B cell (primary cell): ENCODE results near the gene PTPRT. TPM values are rescaled to one million over a fixed set of nuclear protein-coding genes. Genes with fewer than 3 reads are reported as not detected.

Experiments
- ATAC-seq: fragments of 200-7000 bp; cut with Tn5 transposase; one replicate; pipeline ENCODE4 v1.10.0; 2021; ENCODE audit warnings: low read depth, mild to moderate bottlenecking, moderate number of reproducible peaks, moderate library complexity
- CTCF ChIA-PET: fragments of 350-600 bp; sonication (Branson Sonifier 250); formaldehyde crosslinking; loops from one replicate; lab custom pipeline; 2021; ENCODE audit warnings: antibody characterized with exemption, inconsistent platforms; lab: Charles Lee
- POLR2A ChIA-PET: fragments of 350-600 bp; sonication (Branson Sonifier 250); formaldehyde crosslinking; loops from one replicate; lab custom pipeline; 2021; ENCODE audit warnings: antibody characterized with exemption; lab: Charles Lee
- DNase-seq: peaks from one replicate; pipeline ENCODE4 v3.0.0; 2013
- H2AFZ ChIP-seq: 2 replicates; pipeline ENCODE4 v1.6.1; 2012; ENCODE audit warnings: mild to moderate bottlenecking, low read depth, low read length; ENCODE audit not compliant: insufficient read depth, poor library complexity, severe bottlenecking
- H3K27ac ChIP-seq, 2 donors: 1 replicate in 1 of 2; 2 replicates in 1 of 2; pipeline ENCODE4 v1.5.1; 2012 to 2013; ENCODE audit warnings: low read length in 2 of 2, mild to moderate bottlenecking in 2 of 2, moderate library complexity in 1 of 2
- H3K27me3 ChIP-seq, 4 experiments: fragments of 200-600 bp in 1 of 4; sonication (generic) in 1 of 4; replicated peaks in 1 of 4; 1 replicate in 2 of 4; 2 replicates in 2 of 4; pipeline versions ENCODE4 v1.6.1 to v1.7.0; 2013 to 2016; ENCODE audit warnings: low read length in 3 of 4, mild to moderate bottlenecking in 2 of 4, mixed read lengths in 1 of 4, moderate library complexity in 1 of 4; ENCODE audit not compliant: insufficient read depth in 4 of 4, control insufficient read depth in 3 of 4; ENCODE audit errors: control extremely low read depth in 1 of 4
- H3K36me3 ChIP-seq, 2 experiments: replicated peaks in 1 of 2; 1 replicate in 1 of 2; 2 replicates in 1 of 2; pipeline versions ENCODE4 v1.6.1 to v1.7.1; 2013; ENCODE audit warnings: low read length in 1 of 2; ENCODE audit not compliant: insufficient read depth in 2 of 2, control insufficient read depth in 1 of 2; ENCODE audit errors: control extremely low read depth in 1 of 2, extremely low read depth in 1 of 2
- H3K4me1 ChIP-seq, 2 donors: fragments of 200-600 bp in 1 of 2; sonication (generic) in 1 of 2; 1 replicate in 1 of 2; 2 replicates in 1 of 2; pipeline versions ENCODE4 v1.5.1 to v1.6.1; 2013 to 2017; ENCODE audit warnings: low read length in 2 of 2; ENCODE audit not compliant: control insufficient read depth in 2 of 2, insufficient read depth in 2 of 2
- H3K4me2 ChIP-seq: replicated peaks from 2 replicates; pipeline ENCODE3; 2012; ENCODE audit warnings: mild to moderate bottlenecking, low read depth, low read length; ENCODE audit not compliant: poor library complexity, severe bottlenecking
- H3K4me3 ChIP-seq, 5 experiments: fragments of 200-600 bp in 1 of 5; sonication (generic) in 1 of 5; 1 replicate in 3 of 5; 2 replicates in 2 of 5; pipeline versions ENCODE4 v1.5.1 to v1.7.0; 2011 to 2016; ENCODE audit warnings: low read length in 4 of 5, mild to moderate bottlenecking in 4 of 5, low read depth in 2 of 5, control low read depth in 1 of 5, moderate library complexity in 1 of 5; ENCODE audit not compliant: insufficient read depth in 1 of 5; ENCODE audit errors: control extremely low read depth in 1 of 5, extremely low read depth in 1 of 5
- H3K79me2 ChIP-seq: fragments of 200-600 bp; sonication (generic); one replicate; pipeline ENCODE4 v1.6.0; 2016; ENCODE audit warnings: low read length; ENCODE audit not compliant: control insufficient read depth, insufficient read depth
- H3K9ac ChIP-seq: fragments of 200-600 bp; sonication (generic); 2 replicates; pipeline ENCODE4 v1.6.1; 2017; ENCODE audit warnings: mild to moderate bottlenecking, low read length, moderate library complexity
- H3K9me3 ChIP-seq, 3 donors: one replicate each; pipeline versions ENCODE4 v1.6.1 to v1.7.1; 2013; ENCODE audit warnings: low read length in 2 of 3; ENCODE audit not compliant: control insufficient read depth in 2 of 3, insufficient read depth in 1 of 3; ENCODE audit errors: control extremely low read depth in 1 of 3
- H4K20me1 ChIP-seq: 2 replicates; pipeline ENCODE4 v1.6.0; 2012; ENCODE audit warnings: mild to moderate bottlenecking, low read length; ENCODE audit not compliant: insufficient read depth, control insufficient read depth, poor library complexity, severe bottlenecking
- H3K27ac Mint-ChIP-seq: one replicate; pipeline ENCODE4 v1.8.0; 2021; ENCODE audit warnings: mixed read lengths
- H3K27me3 Mint-ChIP-seq: one replicate; pipeline ENCODE4 v1.8.0; 2021; ENCODE audit warnings: mixed read lengths
- H3K4me1 Mint-ChIP-seq: one replicate; pipeline ENCODE4 v1.8.0; 2021; ENCODE audit warnings: mixed read lengths
- H3K4me3 Mint-ChIP-seq: one replicate; pipeline ENCODE4 v1.8.0; 2021; ENCODE audit warnings: mixed read lengths
- H3K9me3 Mint-ChIP-seq: one replicate; pipeline ENCODE4 v1.8.0; 2022; ENCODE audit warnings: mixed read lengths; ENCODE audit not compliant: insufficient read depth
- EZH2 ChIP-seq: IDR thresholded peaks from 2 replicates; pipeline ENCODE4 v1.6.1; 2012; ENCODE audit warnings: borderline replicate concordance, low read depth, mild to moderate bottlenecking, moderate library complexity, low read length; ENCODE audit not compliant: insufficient read depth, poor library complexity, severe bottlenecking
- WGBS: methylation state at CpG from one replicate; pipeline ENCODE4 v1.1.5; 2013; ENCODE audit warnings: missing lambda C conversion rate; ENCODE audit not compliant: insufficient coverage; 5-methylcytosine and 5-hydroxymethylcytosine counted together
- intact Hi-C: fragments of 100-400 bp; cut with micrococcal nuclease; formaldehyde crosslinking; loops from one replicate; pipeline ENCODE4 v1.10.0; 2022
- polyA plus RNA-seq: library from polyadenylated mRNA; depleted of rRNA; stranded (reverse); fragments of >200 nt; gene quantifications from 2 replicates; pipeline ENCODE4 v1.2.3, GENCODE V29; 2012
- total RNA-seq, 2 donors: library from RNA; stranded (reverse); fragments of 120-200 nt in 1 of 2; gene quantifications; 1 replicate in 1 of 2; 2 replicates in 1 of 2; pipeline versions ENCODE4 v1.2.3 to v1.2.4, GENCODE V29; 2013 to 2022
- TF ChIP-seq, protein P1 (sequence below): fragments of 200-600 bp; IDR thresholded peaks from one replicate; pipeline ENCODE4 v1.8.0; 2022; ENCODE audit warnings: antibody characterized with exemption, mild to moderate bottlenecking

The PTPRT gene
- total and polyA plus RNA-seq, 2 donors (not counting 1 experiment from before 2014, with no cell fraction given): not detected

DNA sequence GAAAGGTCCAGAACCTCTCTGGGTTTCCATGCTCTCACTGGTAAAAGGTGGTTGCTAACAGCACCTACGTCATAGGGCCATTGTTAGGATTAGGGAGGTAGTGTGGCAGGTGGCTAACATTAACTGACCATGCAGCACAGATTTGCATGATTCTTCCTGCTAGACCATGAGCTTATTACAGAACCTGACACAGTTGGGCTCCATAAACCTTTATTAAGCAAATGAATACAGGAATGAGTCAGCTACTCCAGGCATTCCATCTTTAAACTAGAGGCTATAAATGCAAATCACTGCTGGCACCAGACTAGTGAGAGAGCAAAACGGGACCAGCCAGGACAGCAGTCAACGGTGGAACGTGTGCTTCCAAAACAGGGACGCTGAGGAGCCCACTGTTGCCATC lies 440.1 kb downstream of the PTPRT start:
- Histone ChIP-seq H3K27ac (no peak overlapping the region), H3K9ac (no peak overlapping the region), H3K36me3 (no peaks in the 10 kb centered on the region), H3K9me3 (peaks cover 0 to 8% (median 0%) of the 10 kb centered on the region in 3 donors), H3K27me3 (no peaks in the 10 kb centered on the region), H3K4me3 (no peak overlapping the region), H4K20me1 (no peaks in the 10 kb centered on the region), H2AFZ (no peak overlapping the region), H3K4me2 (no peak overlapping the region), H3K4me1 (no peaks in the 10 kb centered on the region), H3K79me2 (no peaks in the 10 kb centered on the region)
- 88% methylated on average over 5 of the region's 5 CpGs for WGBS
- TF ChIP-seq, protein P1, sequence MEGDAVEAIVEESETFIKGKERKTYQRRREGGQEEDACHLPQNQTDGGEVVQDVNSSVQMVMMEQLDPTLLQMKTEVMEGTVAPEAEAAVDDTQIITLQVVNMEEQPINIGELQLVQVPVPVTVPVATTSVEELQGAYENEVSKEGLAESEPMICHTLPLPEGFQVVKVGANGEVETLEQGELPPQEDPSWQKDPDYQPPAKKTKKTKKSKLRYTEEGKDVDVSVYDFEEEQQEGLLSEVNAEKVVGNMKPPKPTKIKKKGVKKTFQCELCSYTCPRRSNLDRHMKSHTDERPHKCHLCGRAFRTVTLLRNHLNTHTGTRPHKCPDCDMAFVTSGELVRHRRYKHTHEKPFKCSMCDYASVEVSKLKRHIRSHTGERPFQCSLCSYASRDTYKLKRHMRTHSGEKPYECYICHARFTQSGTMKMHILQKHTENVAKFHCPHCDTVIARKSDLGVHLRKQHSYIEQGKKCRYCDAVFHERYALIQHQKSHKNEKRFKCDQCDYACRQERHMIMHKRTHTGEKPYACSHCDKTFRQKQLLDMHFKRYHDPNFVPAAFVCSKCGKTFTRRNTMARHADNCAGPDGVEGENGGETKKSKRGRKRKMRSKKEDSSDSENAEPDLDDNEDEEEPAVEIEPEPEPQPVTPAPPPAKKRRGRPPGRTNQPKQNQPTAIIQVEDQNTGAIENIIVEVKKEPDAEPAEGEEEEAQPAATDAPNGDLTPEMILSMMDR: no peak
- no peak for TF ChIP-seq EZH2
- DNase-seq (no peak), ATAC-seq (no peak)
- Mint-ChIP-seq H3K27me3 (no peaks in the 10 kb centered on the region), H3K4me3 (no peak overlapping the region), H3K27ac (no peak overlapping the region), H3K4me1 (no peaks in the 10 kb centered on the region), H3K9me3 (no peaks in the 10 kb centered on the region)
- ChIA-PET POLR2A (no interaction called here), CTCF (no interaction called here)
- intact Hi-C loops: no loop called here

DNA sequence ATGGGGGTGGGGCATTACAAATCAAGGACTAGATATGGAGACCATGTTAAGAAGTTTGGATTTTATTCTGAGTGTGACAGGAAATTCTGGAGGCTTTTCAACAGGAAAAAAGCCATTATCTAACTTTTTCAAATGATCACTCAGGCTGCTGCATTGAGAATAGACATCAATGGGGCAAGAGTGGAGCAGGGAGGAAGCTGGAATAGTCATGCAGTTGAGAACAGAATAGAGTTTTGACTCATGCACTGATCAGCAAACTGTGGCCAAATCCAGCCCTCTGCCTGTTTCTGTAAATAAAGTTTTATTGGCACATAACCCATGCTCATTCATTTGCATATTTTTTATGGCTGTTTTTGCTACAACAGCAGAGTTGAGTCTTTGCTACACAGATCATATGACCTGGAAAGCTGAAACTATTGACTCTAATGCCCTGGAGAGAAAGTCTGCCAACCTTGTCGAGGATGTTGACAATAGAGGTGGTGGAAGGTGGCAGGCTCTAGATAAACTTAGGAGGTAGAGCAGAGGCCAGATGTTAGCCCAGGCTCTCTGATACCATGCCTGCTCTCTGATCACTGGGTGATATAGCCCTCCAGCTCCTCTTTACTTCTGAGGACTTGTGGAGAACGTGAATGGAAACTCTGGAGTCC lies 441.8 kb downstream of the PTPRT start:
- Mint-ChIP-seq H3K9me3 (no peaks in the 10 kb centered on the region), H3K4me3 (no peak overlapping the region), H3K27ac (no peak overlapping the region), H3K4me1 (no peaks in the 10 kb centered on the region), H3K27me3 (no peaks in the 10 kb centered on the region)
- Histone ChIP-seq H3K36me3 (no peaks in the 10 kb centered on the region), H3K9me3 (peaks cover 0 to 12% (median 0%) of the 10 kb centered on the region in 3 donors), H3K4me3 (no peak overlapping the region), H4K20me1 (no peaks in the 10 kb centered on the region), H3K27me3 (no peaks in the 10 kb centered on the region), H3K79me2 (no peaks in the 10 kb centered on the region), H2AFZ (no peak overlapping the region), H3K4me1 (no peaks in the 10 kb centered on the region), H3K4me2 (no peak overlapping the region), H3K27ac (no peak overlapping the region), H3K9ac (no peak overlapping the region)
- TF ChIP-seq, protein P1: no peak
- TF ChIP-seq EZH2: no peak
- intact Hi-C loops: no loop called here
- POLR2A ChIA-PET: no interaction called here
- ATAC-seq (no peak), DNase-seq (no peak)
- WGBS: 58% methylated on average over 2 of the region's 2 CpGs
- CTCF ChIA-PET: no interaction called here
